Transverse colon (tissue), 4 donors: ENCODE measurements around the gene TXNDC16. TPM values are rescaled to one million over a fixed set of nuclear protein-coding genes. Genes with fewer than 3 reads are reported as not detected.
A peak's percentile ranks its signal among the peaks of the same experiment; 100 is the strongest.

Experiments used
- DNase-seq: peaks from one replicate; pipeline ENCODE4 v3.0.0-alpha.2; 2019
- H3K27ac ChIP-seq, 4 donors: fragments of 200-600 bp; sonication (generic); 2 replicates each; pipeline ENCODE4 v1.5.1; 2016 to 2018; ENCODE audit warnings: inconsistent platforms in 4 of 4
- H3K27me3 ChIP-seq: fragments of 200-600 bp; sonication (generic); 2 replicates; pipeline ENCODE4 v1.5.1; 2017; ENCODE audit warnings: inconsistent platforms
- H3K36me3 ChIP-seq, 4 donors: fragments of 200-600 bp; sonication (generic); 2 replicates each; pipeline ENCODE4 v1.5.1; 2017 to 2019; ENCODE audit warnings: inconsistent platforms in 4 of 4
- H3K4me1 ChIP-seq, 4 donors: fragments of 200-600 bp; sonication (generic); 2 replicates each; pipeline ENCODE4 v1.5.1; 2017 to 2020; ENCODE audit warnings: inconsistent platforms in 4 of 4
- H3K4me3 ChIP-seq, 4 donors: fragments of 200-600 bp; sonication (generic); 1 replicate in 1 of 4; 2 replicates in 3 of 4; pipeline versions ENCODE4 v1.5.1 to v1.6.1; 2017 to 2019; ENCODE audit warnings: inconsistent platforms in 4 of 4
- H3K9me3 ChIP-seq, 2 donors: fragments of 200-600 bp; sonication (generic); 2 replicates each; pipeline ENCODE4 v1.5.1; 2017 to 2019; ENCODE audit warnings: inconsistent platforms in 2 of 2
- CTCF ChIP-seq, 5 experiments: fragments of 200-600 bp in 3 of 5; fragments of 450-650 bp in 2 of 5; sonication (generic) in 3 of 5; IDR thresholded peaks; 1 replicate in 2 of 5; 2 replicates in 3 of 5; pipeline ENCODE4 v1.5.1; 2016 to 2017; ENCODE audit warnings: antibody characterized with exemption in 5 of 5, inconsistent platforms in 3 of 5, mild to moderate bottlenecking in 2 of 5, moderate library complexity in 1 of 5
- EP300 ChIP-seq: sonication (generic); formaldehyde crosslinking; IDR thresholded peaks from one replicate; pipeline ENCODE4 v1.6.1; 2017; ENCODE audit warnings: antibody characterized with exemption, low read depth
- POLR2A ChIP-seq: fragments of 450-650 bp; IDR thresholded peaks from one replicate; pipeline ENCODE4 v1.6.1; 2016; ENCODE audit warnings: antibody characterized with exemption, mild to moderate bottlenecking, moderate library complexity
- POLR2AphosphoS5 ChIP-seq, 3 donors: sonication (generic); formaldehyde crosslinking; IDR thresholded peaks; one replicate each; pipeline ENCODE4 v1.6.1; 2016; ENCODE audit warnings: antibody characterized with exemption in 3 of 3
- WGBS, 2 donors: methylation state at CpG; one replicate each; pipeline ENCODE4 v1.1.5; 2018; ENCODE audit warnings: low coverage in 1 of 2; 5-methylcytosine and 5-hydroxymethylcytosine counted together
- in situ Hi-C, 4 donors: fragments of 200-750 bp; cut with MboI; loops; one replicate each; pipeline versions ENCODE4 v1.15.0 to v1.15.1; 2017; ENCODE audit warnings: low sequenced_read_pairs in 3 of 4, low pct_ligation_motif_present in 1 of 4, low pct_unique_long_range_greater_than_20kb in 1 of 4
- intact Hi-C: fragments of 100-400 bp; cut with DNase I; formaldehyde crosslinking; loops from one replicate; pipeline ENCODE4 v1.15.1; 2023; ENCODE audit warnings: low total_unique reads
- total RNA-seq, 4 donors: library from RNA; depleted of rRNA; stranded (reverse); fragments of >200 nt; gene quantifications; one replicate each; pipeline ENCODE4 v1.1.0, GENCODE V29; 2016

TXNDC16 gene
- total RNA-seq, 4 donors from 2014 or later = 5.6 to 11.1 (median 7.1) TPM; not detected in 1

- Histone ChIP-seq H3K36me3 (no peaks in the 10 kb centered on the region), H3K4me1 (peaks cover 0 to 5% (median 0%) of the 10 kb centered on the region in 4 donors), H3K27me3 (no peaks in the 10 kb centered on the region), H3K4me3 (no peak overlapping the region), H3K9me3 (no peaks in the 10 kb centered on the region), H3K27ac (no peak overlapping the region)
- no peak for DNase-seq
- WGBS, 2 donors = 83 to 94% methylated on average over 2 of the region's 2 CpGs
- no peak for TF ChIP-seq EP300
- intact Hi-C loops (no loop called here), in situ Hi-C loops (no loop called here)
Measured at GRCh38 chr14:52417139-52417538, 135.2 kb downstream of the TXNDC16 start.

GRCh38 chr14:52413729-52414408 lies 138.4 kb downstream of the TXNDC16 start:
- intact Hi-C loops = no loop called here
- TF ChIP-seq POLR2A = no peak
- TF ChIP-seq POLR2AphosphoS5 (IDR thresholded peaks at IDR 0.05) = peak in 2 of 3 donors; percentile 23 to 34
- TF ChIP-seq EP300 = no peak
- no peak for TF ChIP-seq CTCF (IDR thresholded peaks at IDR 0.05)
- H3K27me3 ChIP-seq = no peaks in the 10 kb centered on the region
- no peaks in the 10 kb centered on the region for H3K36me3 ChIP-seq
- peaks cover 0 to 5% (median 0%) of the 10 kb centered on the region in 4 donors for H3K4me1 ChIP-seq
- H3K9me3 ChIP-seq = no peaks in the 10 kb centered on the region
- H3K27ac ChIP-seq = no peak overlapping the region
- no peak overlapping the region for H3K4me3 ChIP-seq
- no peak for DNase-seq
- in situ Hi-C loops = no loop called here
- WGBS, 2 donors = 59 to 60% methylated on average over 6 to 7 of the region's 7 CpGs

GRCh38 chr14:52412426-52412825 lies 139.9 kb downstream of the TXNDC16 start:
- WGBS, 2 donors = 62 to 73% methylated on average over 1 of the region's 1 CpG

GRCh38 chr14:52405314-52405713 lies 147.0 kb downstream of the TXNDC16 start:
- no peaks in the 10 kb centered on the region for H3K36me3 ChIP-seq
- no peak for DNase-seq
- WGBS, 2 donors = 88 to 100% methylated on average over 1 of the region's 1 CpG
- in situ Hi-C loops = no loop called here
- H3K9me3 ChIP-seq = no peaks in the 10 kb centered on the region
- intact Hi-C loops = no loop called here
- H3K27ac ChIP-seq = no peak overlapping the region
- no peak for TF ChIP-seq POLR2AphosphoS5 (IDR thresholded peaks at IDR 0.05)
- TF ChIP-seq POLR2A = no peak
- TF ChIP-seq EP300 = no peak
- TF ChIP-seq CTCF (IDR thresholded peaks at IDR 0.05) = no peak
- no peaks in the 10 kb centered on the region for H3K27me3 ChIP-seq
- peaks cover 7 to 22% (median 11%) of the 10 kb centered on the region in 4 donors for H3K4me1 ChIP-seq
- no peak overlapping the region for H3K4me3 ChIP-seq

More at GRCh38 chr14:52412426-52412825, 139.9 kb downstream of the TXNDC16 start:
- in situ Hi-C loops (no loop called here), intact Hi-C loops (no loop called here)
- TF ChIP-seq EP300 = no peak
- no peak for TF ChIP-seq POLR2AphosphoS5 (IDR thresholded peaks at IDR 0.05)
- TF ChIP-seq POLR2A = no peak
- no peak for TF ChIP-seq CTCF (IDR thresholded peaks at IDR 0.05)
- Histone ChIP-seq H3K9me3 (no peaks in the 10 kb centered on the region), H3K27me3 (no peaks in the 10 kb centered on the region), H3K4me1 (peaks cover 0 to 5% (median 0%) of the 10 kb centered on the region in 4 donors), H3K4me3 (no peak overlapping the region), H3K36me3 (no peaks in the 10 kb centered on the region), H3K27ac (no peak overlapping the region)
- no peak for DNase-seq
